GM12864 (cell line): Measurements from ENCODE around the gene NMRAL1.
A peak's percentile ranks its signal among the peaks of the same experiment; 100 is the strongest.

Experiments used
- DNase-seq: peaks from one replicate; pipeline ENCODE4 v3.0.0-alpha.2; 2011; ENCODE audit warnings: low read depth
- H3K4me3 ChIP-seq: 2 replicates; pipeline ENCODE4 v1.5.1; 2011; ENCODE audit warnings: mild to moderate bottlenecking, low read depth, low read length, control low read depth
- CTCF ChIP-seq: IDR thresholded peaks from 2 replicates; pipeline ENCODE4 v1.5.1; 2011; ENCODE audit warnings: low read depth, mild to moderate bottlenecking, moderate library complexity, low read length, control low read depth, inconsistent platforms; ENCODE audit errors: missing control alignments

The NMRAL1 gene

GRCh38 chr16:4486126-4486893 lies 11.9 kb upstream of the NMRAL1 start:
- H3K4me3 ChIP-seq, result no peak overlapping the region
- TF ChIP-seq CTCF, result no peak
- no peak for DNase-seq

GRCh38 chr16:4481963-4482362 lies 7.5 kb upstream of the NMRAL1 start:
- no peak for TF ChIP-seq CTCF

DNA sequence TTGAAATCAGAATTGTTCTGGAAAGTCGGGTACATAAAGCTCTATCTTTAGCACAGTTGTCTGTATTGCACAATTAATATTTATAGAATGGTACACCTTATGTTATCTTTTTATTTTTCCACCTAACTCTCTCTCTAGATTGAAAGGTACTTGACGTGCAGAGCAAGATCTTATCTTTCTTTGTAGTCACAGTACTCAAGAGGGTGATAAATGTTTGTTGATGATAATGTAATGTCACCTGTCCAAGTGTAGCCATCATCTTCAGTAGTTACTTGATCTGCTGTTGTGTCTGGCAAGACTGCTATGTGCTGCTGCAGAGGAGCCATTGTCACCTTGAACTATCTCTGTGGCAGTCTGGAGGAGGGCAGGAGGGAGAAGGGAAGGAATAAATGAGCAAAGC lies 7.1 kb upstream of the NMRAL1 start:
- no peak overlapping the region for H3K4me3 ChIP-seq
- no peak for DNase-seq
- no peak for TF ChIP-seq CTCF

More at GRCh38 chr16:4481963-4482362, 7.5 kb upstream of the NMRAL1 start:
- H3K4me3 ChIP-seq, result no peak overlapping the region
- no peak for DNase-seq

GRCh38 chr16:4477966-4478365 lies 3.5 kb upstream of the NMRAL1 start:
- peak; percentile 32 for TF ChIP-seq CTCF
- no peak for DNase-seq
- H3K4me3 ChIP-seq, result no peak overlapping the region

DNA sequence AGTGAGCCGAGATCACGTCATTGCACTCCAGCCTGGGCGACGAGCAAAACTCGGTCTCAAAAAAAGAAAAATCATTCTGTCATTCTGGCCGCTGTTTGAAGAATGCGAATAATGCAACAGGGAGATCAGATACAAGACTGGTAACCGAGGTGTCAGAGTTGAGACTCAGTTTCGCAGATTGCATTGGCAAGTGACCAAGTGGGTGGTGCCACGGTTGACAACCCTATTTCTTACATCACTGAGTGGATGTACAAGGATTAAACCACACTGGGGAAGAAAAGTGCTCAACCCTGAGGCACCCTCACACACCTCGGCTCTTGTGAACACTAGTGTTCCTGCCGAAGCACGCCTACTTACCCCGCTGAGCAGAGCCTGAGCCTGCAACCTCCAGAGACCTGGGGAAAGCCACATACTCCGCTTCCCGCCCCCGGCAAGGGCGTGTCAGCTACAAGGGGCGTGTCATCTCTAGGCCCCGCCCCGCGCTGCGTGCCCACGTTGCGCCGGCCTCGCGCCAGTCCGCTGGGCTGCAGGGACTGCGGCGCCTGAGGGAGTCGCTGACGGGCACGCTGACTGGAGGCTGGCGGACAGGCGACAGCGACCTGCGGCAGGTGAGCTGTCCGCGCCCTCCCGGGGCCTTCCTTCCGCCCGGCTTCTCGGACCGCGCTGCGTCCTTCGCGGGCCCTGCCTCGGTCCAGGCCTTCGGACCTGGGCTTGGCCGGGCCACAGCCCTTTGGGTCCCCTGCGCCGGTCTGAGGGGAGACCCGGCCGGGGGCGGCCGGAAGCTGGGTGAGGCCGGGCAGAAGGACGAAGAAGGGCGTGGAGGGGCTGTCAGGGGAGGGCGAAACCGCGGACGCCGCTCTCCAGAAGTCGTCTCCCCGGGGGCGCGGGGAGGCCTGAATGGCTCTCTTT lies 1.7 kb upstream of the NMRAL1 start, which contains the start of gene HMOX2:
Gene HMOX2 (plus strand): TSS at position 519 of the 909 bp plus-strand sequence. CDS start 29,127 bp downstream, outside the sequence.
- TF ChIP-seq CTCF, result peak; percentile 44
- peak; percentile 82 for DNase-seq
- peak within 1 kb of the TSS; percentile 91 for H3K4me3 ChIP-seq

GRCh38 chr16:4472880-4473279 lies 1.5 kb downstream of the NMRAL1 start:
- no peak for DNase-seq
- TF ChIP-seq CTCF, result no peak
- no peak overlapping the region for H3K4me3 ChIP-seq
